T-helper 2 cell (primary cell): ENCODE results near the gene BCL2L13.
"Not testable (repeated sequence)": the region's sequence is repeated elsewhere in the genome, so short reads cannot be mapped to it uniquely, and the experiment has no call there.

ENCODE experiments used
- DNase-seq, 5 experiments: peaks; one replicate each; pipeline versions ENCODE4 v3.0.0 to v3.0.0-alpha.2; 2012 to 2022

The BCL2L13 gene

DNA sequence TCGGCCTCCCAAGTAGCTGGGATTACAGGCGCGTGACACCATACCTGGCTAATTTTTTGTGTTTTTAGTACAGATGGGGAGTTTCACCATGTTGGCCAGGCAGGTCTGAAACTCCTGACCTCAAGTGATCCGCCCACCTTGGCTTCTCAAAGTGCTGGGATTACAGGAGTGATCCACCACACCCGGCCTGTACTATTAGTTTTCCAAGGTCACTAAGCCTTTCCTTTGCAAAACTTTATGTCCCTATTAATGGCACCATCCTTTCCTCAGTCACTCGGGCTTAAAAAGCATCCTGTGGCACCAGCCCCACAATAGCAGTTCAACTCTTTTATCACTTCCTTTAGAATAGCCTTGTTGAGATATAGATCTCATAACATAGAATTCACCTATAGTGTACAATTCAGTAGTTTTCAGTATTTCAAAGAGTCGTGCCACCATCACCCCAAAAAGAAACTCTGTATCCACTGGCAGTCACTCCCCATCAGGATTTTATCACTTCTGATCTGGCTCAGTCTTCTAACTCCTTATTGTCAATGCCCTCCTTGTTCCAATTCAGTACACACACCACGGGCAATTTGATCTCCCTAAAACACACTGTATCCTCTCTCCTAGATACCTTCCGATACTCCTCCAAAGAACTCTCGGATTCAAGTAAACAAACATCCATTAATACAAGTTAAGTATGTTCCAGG is 921 bp upstream of the BCL2L13 start:
- peak in 2 of 5 experiments; percentile 0 to 29 for DNase-seq

DNA sequence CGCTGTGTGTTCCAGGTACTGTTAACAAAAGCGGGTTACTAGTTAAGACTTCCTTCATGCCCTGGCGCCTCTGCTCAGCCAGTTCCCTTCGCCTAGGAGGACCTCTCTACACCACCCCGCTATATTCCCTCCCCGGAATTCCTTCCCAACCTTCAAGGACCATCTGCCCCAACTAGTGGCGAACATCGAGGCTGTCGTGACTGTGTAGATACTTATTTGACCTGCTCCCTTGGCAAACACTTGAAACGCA is 450 bp upstream of the BCL2L13 start:
- DNase-seq = no peak

DNA sequence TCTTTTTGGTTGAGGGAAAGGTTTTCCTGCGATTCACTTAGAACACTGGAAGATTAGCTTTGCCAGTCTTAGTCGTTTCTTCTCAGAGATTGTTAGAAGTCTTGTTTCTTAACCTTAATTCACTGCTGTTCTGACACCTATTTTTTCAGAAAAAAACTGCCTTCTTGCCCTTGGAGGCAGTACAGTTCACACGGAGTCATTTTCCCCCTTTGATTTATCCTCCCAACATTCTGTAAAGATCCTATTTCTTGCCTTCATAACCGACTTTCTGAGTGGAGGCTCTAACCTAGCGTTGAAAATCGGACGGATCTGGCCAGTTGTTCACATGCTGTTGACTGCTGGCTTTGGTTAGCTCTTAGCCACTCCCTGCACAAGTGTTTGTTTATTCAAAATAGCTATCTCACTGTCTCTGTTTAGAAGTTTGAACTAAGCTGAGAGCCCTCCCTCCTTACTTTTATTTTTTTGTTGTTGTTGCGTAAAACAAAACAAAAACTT is 737 bp downstream of the BCL2L13 start:
- peak in 1 of 5 experiments; percentile 64 for DNase-seq

GRCh38 chr22:17641269-17641668 is 2.7 kb downstream of the BCL2L13 start:
- no peak for DNase-seq

DNA sequence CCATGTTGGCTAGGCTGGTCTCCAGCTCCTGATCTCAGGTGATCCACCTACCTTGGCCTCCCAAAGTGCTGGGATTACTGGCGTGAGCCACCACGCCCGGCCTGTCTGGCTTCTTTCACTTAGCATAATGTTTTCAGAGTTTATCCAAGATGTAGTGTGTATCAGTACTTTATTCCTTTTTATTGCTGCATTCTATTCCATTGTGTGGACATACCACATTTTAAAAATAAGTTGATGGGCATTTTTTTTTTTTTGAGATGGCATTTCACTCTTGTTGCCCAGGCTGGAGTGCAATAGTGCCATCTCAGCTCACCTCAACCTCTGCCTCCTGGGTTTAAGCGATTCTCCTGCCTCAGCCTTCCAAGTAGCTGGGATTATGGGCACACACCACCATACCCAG is 3.8 kb downstream of the BCL2L13 start:
- DNase-seq = not testable (repeated sequence)

DNA sequence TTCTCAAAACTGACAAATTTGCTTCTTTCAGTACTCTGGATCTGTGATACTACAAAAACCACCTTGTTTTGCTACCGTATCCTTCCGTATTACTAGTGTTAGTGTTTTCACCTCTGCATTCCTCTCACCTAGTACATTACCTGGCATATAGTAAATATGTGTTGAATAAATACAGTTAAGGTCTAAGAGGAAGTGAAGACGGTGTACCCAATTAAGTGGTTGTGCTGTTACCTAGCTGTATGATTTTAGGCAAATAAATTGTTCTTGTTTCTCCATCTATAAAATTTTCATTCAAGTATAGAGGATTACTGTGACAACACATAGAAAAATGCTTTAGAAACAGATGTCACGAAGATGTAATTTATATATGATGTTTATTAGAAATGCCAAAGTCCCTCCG is 8.9 kb downstream of the BCL2L13 start:
- no peak for DNase-seq

- DNase-seq = no peak
These were observed 9.4 kb downstream of the BCL2L13 start for GRCh38 chr22:17647991-17648390.

- no peak for DNase-seq
These were observed 10.0 kb downstream of the BCL2L13 start for GRCh38 chr22:17648569-17648968.

- no peak for DNase-seq
These were observed 16.7 kb downstream of the BCL2L13 start for GRCh38 chr22:17655289-17655688.

DNA sequence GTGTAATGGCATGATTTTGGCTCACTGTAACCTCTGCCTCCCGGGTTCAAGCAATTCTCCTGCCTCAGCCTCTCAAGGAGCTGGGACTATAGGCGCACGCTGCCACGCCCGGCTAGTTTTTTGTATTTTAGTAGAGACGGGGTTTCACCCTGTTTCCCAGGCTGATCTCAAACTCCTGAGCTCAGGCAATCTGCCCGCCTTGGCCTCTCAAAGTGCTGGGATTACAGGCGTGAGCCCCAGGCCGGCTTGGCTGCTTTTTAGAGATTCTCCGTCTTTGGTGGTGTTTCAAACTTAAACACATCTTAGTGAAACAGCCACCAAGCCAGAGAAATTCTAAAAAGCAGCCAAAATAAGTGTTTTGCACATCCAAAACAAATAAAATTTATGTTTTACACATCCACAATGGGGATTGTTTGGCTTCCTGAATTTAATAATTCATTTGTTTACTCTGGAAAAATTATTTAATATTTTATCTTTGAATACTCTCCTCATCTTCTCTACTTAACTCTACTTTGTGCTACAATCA is 18.4 kb downstream of the BCL2L13 start:
- no peak for DNase-seq

DNA sequence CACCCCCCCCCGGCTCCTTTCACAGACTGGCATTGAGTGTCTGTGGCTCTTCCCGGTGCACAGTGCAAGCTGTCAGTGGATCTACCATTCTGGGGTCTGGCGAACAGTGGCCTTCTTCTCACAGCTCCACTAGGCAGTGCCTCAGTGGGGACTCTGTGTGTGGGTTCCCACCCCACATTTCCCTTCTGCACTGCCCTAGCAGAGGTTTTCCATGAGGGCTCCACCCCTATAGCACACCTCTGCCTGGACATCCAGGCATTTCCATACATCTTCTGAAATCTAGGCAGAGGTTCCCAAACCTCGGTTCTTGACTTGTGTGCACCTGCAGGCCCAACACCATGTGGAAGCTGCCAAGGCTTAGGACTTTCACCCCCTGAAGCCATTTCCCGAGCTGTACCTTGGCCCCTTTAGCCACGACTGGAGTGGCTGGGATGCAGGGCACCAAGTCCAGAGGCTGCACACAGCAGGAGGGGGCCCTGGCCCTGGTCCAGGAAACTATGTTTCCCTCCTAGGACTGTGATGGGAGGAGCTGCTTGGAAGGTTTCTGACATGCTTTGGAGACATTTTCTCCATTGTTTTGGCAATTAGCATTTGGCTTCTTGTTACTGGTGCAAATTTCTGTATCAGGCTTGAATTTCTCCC is 26.0 kb downstream of the BCL2L13 start:
- no peak for DNase-seq

GRCh38 chr22:17665248-17665647 is 26.7 kb downstream of the BCL2L13 start:
- DNase-seq = no peak

GRCh38 chr22:17665854-17666253 is 27.3 kb downstream of the BCL2L13 start:
- DNase-seq = no peak

DNA sequence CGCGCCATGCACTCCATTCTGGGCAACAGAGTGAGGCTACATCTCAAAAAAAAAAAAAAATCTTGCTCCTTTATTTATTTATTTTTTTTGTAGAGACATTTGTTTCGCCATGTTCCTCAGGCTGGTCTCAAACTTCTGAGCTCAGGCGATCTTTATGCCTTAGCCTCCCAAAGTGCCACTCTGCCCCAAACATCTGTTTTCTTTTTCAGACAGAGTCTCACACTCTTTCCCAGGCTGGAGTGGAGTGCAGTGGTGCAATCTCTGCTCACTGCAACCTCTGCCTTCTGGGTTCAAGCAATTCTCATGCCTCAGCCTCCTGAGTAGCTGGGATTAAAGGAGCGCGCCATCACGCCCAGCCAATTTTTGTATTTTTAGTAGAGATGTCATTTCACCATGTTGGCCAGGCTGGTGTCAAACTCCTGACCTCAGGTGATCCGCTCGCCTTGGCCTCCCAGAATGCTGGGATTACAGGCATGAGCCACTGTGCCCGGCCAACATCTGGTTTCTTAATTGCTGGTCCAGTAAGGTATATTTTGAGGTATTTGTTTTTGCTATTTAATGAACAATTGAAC is 33.0 kb downstream of the BCL2L13 start:
- not testable (repeated sequence) for DNase-seq

DNA sequence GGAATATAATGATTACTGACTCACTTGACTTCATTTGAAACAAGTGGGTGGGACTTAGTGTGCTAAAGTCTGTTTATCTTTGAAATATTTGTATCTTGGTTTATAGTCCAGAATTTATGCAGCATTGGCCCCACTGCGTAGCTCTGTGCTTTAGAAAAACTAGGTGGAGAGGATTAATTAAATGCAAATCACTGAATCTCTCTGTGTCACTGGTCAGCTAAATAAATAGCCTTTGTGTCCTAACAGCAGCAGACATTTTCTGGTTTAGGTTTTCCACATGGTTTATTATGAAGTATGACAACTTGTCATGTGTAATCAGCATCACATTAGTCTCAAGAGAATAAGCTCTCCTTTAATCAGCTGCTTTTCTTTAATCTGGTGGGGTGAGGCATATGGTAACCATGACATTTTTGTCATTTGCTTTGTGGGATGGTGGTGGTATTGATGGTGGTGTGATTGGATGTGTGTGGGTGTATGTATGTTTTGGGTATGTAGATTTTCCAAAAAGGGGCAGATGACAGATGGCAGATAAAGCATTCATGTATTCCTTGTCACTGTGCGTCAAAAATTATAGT is 33.9 kb downstream of the BCL2L13 start:
- no peak for DNase-seq

GRCh38 chr22:17674152-17674551 is 35.6 kb downstream of the BCL2L13 start:
- DNase-seq = no peak

GRCh38 chr22:17675584-17675983 is 37.0 kb downstream of the BCL2L13 start:
- DNase-seq = no peak

DNA sequence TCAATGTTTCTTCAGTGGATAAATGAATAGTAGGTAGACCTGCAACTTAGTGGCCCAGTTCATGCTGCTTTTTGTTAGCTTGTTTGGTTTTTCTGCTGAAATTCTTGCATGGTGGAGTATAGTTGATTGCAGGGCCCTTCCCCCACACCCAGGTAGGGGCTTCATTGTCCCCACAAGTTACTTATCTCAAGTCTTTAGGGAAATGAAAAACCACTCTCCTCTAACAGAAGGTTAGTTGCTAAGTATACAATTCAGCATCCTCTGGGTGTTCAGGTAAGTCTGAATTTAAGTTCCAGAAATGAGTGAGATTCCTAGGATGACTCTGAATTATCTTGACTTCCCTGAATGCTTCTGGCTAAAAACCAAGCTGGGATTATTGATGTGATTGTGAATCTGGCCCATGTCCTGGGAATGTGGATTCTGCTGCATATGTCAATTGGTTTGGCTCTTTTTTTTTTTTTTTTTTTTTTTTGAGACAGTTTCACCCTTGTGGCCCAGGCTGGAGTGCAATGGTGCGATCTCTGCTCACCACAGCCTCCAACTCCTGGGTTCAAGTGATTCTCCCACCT is 40.3 kb downstream of the BCL2L13 start:
- DNase-seq = no peak

- no peak for DNase-seq
These were observed 45.7 kb downstream of the BCL2L13 start for GRCh38 chr22:17684245-17684644.

DNA sequence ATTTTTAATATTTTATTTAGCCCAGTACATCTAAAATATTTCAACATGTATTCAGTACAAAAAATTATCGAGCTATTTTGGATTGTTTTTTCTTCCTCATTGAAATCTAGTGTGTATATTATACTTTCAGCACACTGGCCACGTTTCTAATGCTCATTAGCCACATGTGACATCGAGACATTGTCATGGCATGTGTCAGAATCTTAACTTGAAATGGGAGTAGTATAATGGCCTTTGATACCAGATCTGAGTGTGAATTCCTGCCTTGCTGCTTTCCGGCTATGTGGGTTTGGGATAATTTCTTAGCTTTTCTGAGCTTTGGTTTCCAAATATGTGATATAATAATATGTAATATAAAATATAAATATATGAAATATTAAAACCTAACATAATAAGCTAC is 54.3 kb downstream of the BCL2L13 start:
- DNase-seq = no peak

DNA sequence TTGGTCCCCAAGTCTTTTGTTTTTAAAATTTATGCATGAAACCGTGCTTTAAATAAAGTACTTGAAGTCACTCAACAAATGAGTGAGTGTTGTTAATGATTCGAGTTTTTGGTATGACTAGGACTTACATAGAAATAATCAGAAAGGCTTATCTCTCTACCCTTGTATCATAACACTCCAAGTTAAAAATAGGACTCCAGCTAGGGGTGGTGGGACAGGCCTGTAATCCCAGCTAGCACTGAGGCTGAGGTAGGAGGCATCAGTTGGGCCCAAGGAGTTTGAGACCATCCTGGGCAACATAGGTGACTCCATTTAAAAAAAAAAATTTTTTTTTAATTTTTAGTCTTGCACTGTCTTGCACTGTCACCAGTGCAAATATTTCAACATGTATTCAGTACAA is 55.6 kb downstream of the BCL2L13 start:
- no peak for DNase-seq

- DNase-seq = no peak
These were observed 56.2 kb downstream of the BCL2L13 start for GRCh38 chr22:17694752-17695151.

- no peak for DNase-seq
These were observed 57.4 kb downstream of the BCL2L13 start for GRCh38 chr22:17695986-17696385.
